ENCODE results near the gene LRRC43.
"Not testable (repeated sequence)": the region's sequence is repeated elsewhere in the genome, so short reads cannot be mapped to it uniquely, and the experiment has no call there.

LRRC43 gene

DNA sequence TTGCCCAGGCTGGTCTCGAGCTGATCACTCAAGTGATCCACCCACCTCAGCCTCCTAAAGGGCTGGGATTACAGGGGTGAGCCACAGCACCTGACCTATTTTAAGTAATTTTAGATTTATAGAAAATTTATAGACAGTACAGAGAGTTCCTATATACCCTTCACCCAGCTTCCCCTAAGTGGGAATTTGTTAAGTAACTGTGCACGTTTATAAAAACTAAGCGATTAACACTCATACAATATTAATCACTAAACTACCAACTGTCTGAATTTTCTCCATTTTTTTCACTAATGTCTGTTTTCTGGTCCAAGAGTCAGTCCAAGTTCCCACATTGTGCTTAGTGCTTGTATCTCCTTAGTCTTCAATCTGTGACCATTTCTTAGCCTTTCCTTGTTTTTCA, 14.4 kb upstream of the LRRC43 start:
- TF ChIP-seq ZNF274 (IDR thresholded peaks at IDR 0.05; ENCODE audit: low read depth, low read length), result no peak
- H3K4me3 ChIP-seq (ENCODE audit: low read length), result no peak overlapping the region

DNA sequence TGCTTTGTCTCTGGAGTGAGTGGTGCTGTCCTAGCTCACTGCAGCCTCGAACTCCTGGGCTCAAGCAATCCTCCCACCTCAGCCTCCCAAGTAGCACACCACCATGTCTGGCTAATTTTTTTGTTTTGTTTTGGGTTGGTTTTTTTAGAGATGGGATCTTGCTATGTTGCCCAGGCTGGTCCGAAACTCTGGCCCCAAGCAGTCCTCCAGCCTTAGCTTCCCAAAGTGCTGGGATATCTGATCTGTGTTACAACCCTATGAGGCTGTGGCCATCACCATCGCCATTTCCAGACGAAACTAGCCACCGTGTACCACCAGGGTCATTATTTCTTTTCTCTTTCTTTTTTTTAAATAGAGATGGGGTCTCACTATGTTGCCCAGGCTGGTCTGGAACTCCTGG, 11.5 kb upstream of the LRRC43 start:
- H3K4me3 ChIP-seq (ENCODE audit: low read length), result no peak overlapping the region
- no peak for TF ChIP-seq ZNF274 (IDR thresholded peaks at IDR 0.05; ENCODE audit: low read depth, low read length)

DNA sequence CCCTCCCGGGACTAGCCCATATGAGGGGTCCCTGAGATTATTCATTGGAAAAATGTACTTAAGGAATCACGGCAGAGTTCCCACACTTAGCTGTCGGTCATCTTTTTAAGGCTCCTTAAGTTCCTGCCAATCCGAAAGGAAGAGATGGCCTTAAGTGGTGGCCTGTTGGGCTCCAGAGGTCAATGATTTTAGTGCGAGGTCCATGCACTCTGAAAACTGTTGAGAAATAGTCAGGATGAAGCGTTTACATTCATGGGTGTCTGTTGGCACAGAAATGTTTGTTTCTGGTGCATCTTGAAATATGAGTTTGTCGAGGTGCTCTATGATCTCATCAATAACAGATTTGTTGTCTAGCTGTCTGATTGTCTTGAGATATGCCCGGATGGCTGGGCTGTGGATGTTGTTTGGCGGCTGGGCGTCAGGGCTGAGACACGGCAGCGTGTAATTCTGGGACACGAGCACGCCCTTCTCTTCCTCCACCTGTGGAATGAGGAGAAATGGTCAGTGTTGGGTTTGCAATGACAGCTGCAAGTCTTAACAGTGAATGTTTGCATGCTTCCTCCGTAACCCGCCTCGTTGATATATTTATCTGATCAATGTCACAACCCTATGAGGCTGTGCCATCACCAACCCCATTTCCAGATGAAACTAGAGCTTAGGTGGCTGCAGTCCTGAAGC, 10.5 kb upstream of the LRRC43 start:
- TF ChIP-seq ZNF274 (IDR thresholded peaks at IDR 0.05; ENCODE audit: low read depth, low read length), result no peak

DNA sequence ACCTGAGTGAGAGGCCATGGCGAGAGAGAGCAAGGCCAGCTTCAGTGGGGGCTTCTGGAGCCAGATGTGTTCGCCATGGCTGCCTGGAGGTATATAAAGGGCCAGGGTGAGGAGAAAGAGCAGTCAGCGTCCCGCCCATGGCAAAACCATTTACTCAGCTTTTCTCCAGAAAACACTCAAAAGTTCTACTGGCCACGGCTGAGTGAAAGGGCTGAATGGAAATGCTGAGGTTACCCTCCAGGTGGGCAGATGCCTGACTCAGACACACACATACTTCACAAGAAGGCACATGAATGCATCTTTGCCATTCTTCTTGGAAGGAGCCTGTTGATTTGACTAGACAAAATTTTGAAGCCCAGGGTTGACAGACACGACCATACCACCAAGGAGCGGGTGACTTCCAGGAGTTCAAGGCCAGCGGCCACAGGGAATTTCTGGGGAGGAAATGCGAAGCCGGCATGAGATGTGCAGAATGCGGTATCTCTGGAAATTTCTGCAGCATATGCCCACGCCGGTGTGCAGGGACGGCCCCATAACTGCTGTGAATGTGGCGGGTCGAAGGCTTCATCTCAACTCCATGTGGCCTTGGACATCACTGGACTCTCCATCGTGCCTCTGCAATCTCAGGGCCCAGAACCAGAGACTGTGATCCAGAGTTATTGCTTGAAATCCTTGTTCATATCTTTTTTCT, 8.6 kb upstream of the LRRC43 start, which contains the start of gene IL31:
Gene IL31, minus strand, starts transcription at position 67 of the 691 bp plus-strand sequence. Its CDS starts 49 bp downstream, at position 18.
- no peak within 1 kb of the TSS for H3K4me3 ChIP-seq (ENCODE audit: low read length)
- TF ChIP-seq ZNF274 (IDR thresholded peaks at IDR 0.05; ENCODE audit: low read depth, low read length), result no peak

More for the DNA sequence above, 10.5 kb upstream of the LRRC43 start:
- H3K4me3 ChIP-seq (ENCODE audit: low read length), result no peak overlapping the region

- H3K4me3 ChIP-seq (ENCODE audit: low read length), result not testable (repeated sequence)
Measured at GRCh38 chr12:122176473-122176872, 6.5 kb upstream of the LRRC43 start.

- H3K4me3 ChIP-seq (ENCODE audit: low read length), result no peak overlapping the region; the same call in 1 of the 2 replicates
- TF ChIP-seq ZNF274 (IDR thresholded peaks at IDR 0.05; ENCODE audit: low read depth, low read length), result no peak
Measured at GRCh38 chr12:122183588-122183940, 641 bp downstream of the LRRC43 start.

DNA sequence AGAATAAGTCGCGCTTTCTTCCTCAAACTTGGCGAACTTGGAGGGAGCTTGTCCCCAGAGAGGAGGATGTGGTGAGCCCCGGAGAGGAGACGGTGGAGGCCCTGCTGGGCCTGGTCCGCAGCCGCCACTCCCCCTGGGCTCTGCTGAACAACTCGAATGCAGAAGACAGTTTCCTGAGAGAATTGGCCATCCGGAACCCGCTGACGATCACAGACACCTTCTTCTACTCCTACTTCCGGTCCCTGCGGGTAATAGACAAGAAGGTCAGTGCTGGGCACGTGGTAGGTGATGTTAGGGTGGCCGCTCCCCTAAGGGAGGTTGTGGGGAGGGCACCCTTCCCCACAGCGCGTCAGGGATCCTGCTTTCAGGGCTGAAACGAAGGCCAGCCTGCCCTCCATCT, 1.6 kb downstream of the LRRC43 start:
- H3K4me3 ChIP-seq (ENCODE audit: low read length), result no peak overlapping the region
- TF ChIP-seq ZNF274 (IDR thresholded peaks at IDR 0.05; ENCODE audit: low read depth, low read length), result no peak

DNA sequence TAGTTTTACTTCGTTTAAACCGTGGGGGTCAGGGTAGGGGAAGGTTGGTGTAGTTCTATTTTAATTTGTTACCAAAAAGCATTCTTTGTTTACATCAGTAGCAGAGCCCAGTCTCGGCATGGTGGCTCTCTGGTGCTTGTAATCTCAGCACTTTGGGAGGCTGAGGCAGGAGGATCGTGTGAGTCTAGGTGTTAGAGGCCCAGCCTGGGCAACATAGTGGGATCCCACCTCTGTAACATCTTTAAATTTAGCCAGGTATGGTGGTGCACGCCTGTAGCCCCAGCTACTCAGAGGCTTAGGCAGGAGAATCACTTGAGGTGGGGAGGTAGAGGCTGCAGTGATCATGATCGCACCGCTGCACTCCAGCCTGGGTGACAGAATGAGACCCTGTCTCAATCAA, 2.2 kb downstream of the LRRC43 start:
- no peak for TF ChIP-seq ZNF274 (IDR thresholded peaks at IDR 0.05; ENCODE audit: low read depth, low read length)
- no peak overlapping the region for H3K4me3 ChIP-seq (ENCODE audit: low read length)

- no peak overlapping the region for H3K4me3 ChIP-seq (ENCODE audit: low read length)
- TF ChIP-seq ZNF274 (IDR thresholded peaks at IDR 0.05; ENCODE audit: low read depth, low read length), result no peak
Measured at GRCh38 chr12:122185494-122186082, 2.7 kb downstream of the LRRC43 start.

- H3K4me3 ChIP-seq (ENCODE audit: low read length), result no peak overlapping the region
Measured at GRCh38 chr12:122187466-122187865, 4.5 kb downstream of the LRRC43 start.

GRCh38 chr12:122189626-122190475, 6.9 kb downstream of the LRRC43 start:
- no peak for TF ChIP-seq ZNF274 (IDR thresholded peaks at IDR 0.05; ENCODE audit: low read depth, low read length)
- no peak overlapping the region for H3K4me3 ChIP-seq (ENCODE audit: low read length)

More at GRCh38 chr12:122187466-122187865, 4.5 kb downstream of the LRRC43 start:
- no peak for TF ChIP-seq ZNF274 (IDR thresholded peaks at IDR 0.05; ENCODE audit: low read depth, low read length)

GRCh38 chr12:122190842-122191668, 8.1 kb downstream of the LRRC43 start:
- no peak for TF ChIP-seq ZNF274 (IDR thresholded peaks at IDR 0.05; ENCODE audit: low read depth, low read length)
- H3K4me3 ChIP-seq (ENCODE audit: low read length), result no peak overlapping the region

GRCh38 chr12:122192441-122192840, 9.5 kb downstream of the LRRC43 start:
- H3K4me3 ChIP-seq (ENCODE audit: low read length), result no peak overlapping the region
- TF ChIP-seq ZNF274 (IDR thresholded peaks at IDR 0.05; ENCODE audit: low read depth, low read length), result no peak

All from GM08714 (cell line).